ENCODE data around the gene WASHC4.

WASHC4 gene

DNA sequence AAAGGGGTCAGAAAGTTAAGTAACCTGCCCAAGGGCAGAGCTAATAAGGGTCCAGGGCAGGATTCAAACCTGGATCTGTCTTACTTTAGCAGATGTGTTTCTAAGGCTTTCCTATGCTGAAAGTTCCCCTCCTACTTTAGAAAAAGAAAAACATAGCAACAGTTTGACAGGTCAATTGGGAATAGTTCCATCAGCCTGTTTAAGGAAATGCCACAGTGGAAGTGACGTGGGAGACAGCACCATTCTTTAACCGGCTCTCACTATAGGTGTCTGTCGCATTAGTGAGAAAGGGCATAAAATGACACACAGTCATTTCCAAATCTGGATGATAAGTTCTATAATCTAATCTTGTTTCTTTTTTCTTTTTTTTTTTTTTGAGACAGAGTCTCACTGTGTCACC, 30.6 kb upstream of the WASHC4 start:
- Histone ChIP-seq H3K23ac (ENCODE audit: low read length) (no peak overlapping the region), H2AK5ac (ENCODE audit: low read length) (no peak overlapping the region), H3K4me2 (ENCODE audit: low read length) (no peak overlapping the region), H3K27ac (ENCODE audit: low read depth, low read length) (no peak overlapping the region), H3K4me1 (ENCODE audit: control insufficient read depth in 1 of 2, insufficient read depth in 2 of 2, low read length in 2 of 2) (no peaks in the 10 kb centered on the region), H3K27me3 (ENCODE audit: insufficient read depth, low read length) (no peaks in the 10 kb centered on the region), H2BK12ac (ENCODE audit: low read length) (no peak overlapping the region), H3K14ac (ENCODE audit: low read length) (no peak overlapping the region), H2BK120ac (ENCODE audit: insufficient read depth, low read length, poor library complexity) (no peak overlapping the region), H2BK5ac (ENCODE audit: low read depth, low read length, poor library complexity) (no peak overlapping the region), H3K4me3 (ENCODE audit: low read depth, low read length) (no peak overlapping the region), H3K9me3 (ENCODE audit: insufficient read depth, low read depth, low read length) (no peaks in the 10 kb centered on the region), H3K36me3 (ENCODE audit: control insufficient read depth in 1 of 2, insufficient read depth in 2 of 2, low read length in 2 of 2) (no peaks in the 10 kb centered on the region), H4K12ac (ENCODE audit: low read depth, low read length) (no peak overlapping the region), H2AFZ (ENCODE audit: insufficient read depth, low read length, poor library complexity) (no peak overlapping the region), H4K8ac (ENCODE audit: low read depth, low read length) (no peak overlapping the region), H3K9ac (ENCODE audit: low read length) (no peak overlapping the region), H3K79me1 (ENCODE audit: low read length) (no peaks in the 10 kb centered on the region), H3K79me2 (ENCODE audit: control insufficient read depth, insufficient read depth, low read length, poor library complexity) (no peaks in the 10 kb centered on the region), H4K91ac (ENCODE audit: low read depth, low read length) (no peak overlapping the region), H3K4ac (ENCODE audit: low read depth, low read length) (no peak overlapping the region), H3K18ac (ENCODE audit: low read length) (no peak overlapping the region)
- WGBS (ENCODE audit: extremely low coverage, insufficient coverage, insufficient read length) = no CpG with 5 or more reads among the region's 3 CpGs
- DNase-seq = no peak

DNA sequence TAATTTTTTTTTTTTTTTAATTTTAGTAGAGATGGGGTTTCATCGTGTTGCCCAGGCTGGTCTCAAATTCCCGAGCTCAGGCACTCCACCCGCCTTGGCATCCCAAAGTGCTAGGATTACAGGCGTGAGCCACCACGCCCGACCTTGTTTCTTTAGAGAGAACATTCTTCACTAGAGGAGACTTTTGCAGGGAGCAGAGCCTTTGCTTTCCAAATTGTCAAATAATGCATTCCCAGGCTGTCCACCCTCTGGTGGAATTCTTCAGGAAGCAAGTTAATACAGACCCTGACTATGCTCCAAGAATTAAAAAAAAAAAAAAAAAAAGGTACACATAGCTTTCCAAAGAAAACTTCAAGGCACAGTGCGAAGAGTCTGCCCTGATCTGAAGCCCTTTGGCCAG, 30.1 kb upstream of the WASHC4 start:
- Histone ChIP-seq H4K8ac (ENCODE audit: low read depth, low read length) (no peak overlapping the region), H2BK12ac (ENCODE audit: low read length) (no peak overlapping the region), H3K79me1 (ENCODE audit: low read length) (no peaks in the 10 kb centered on the region), H3K4me2 (ENCODE audit: low read length) (no peak overlapping the region), H3K9ac (ENCODE audit: low read length) (no peak overlapping the region), H3K9me3 (ENCODE audit: insufficient read depth, low read depth, low read length) (no peaks in the 10 kb centered on the region), H3K27me3 (ENCODE audit: insufficient read depth, low read length) (no peaks in the 10 kb centered on the region), H3K18ac (ENCODE audit: low read length) (no peak overlapping the region), H2BK120ac (ENCODE audit: insufficient read depth, low read length, poor library complexity) (no peak overlapping the region), H3K4me3 (ENCODE audit: low read depth, low read length) (no peak overlapping the region), H3K4me1 (ENCODE audit: control insufficient read depth in 1 of 2, insufficient read depth in 2 of 2, low read length in 2 of 2) (no peaks in the 10 kb centered on the region), H3K27ac (ENCODE audit: low read depth, low read length) (no peak overlapping the region), H3K23ac (ENCODE audit: low read length) (no peak overlapping the region), H3K14ac (ENCODE audit: low read length) (no peak overlapping the region), H2BK5ac (ENCODE audit: low read depth, low read length, poor library complexity) (no peak overlapping the region), H3K36me3 (ENCODE audit: control insufficient read depth in 1 of 2, insufficient read depth in 2 of 2, low read length in 2 of 2) (no peaks in the 10 kb centered on the region), H3K4ac (ENCODE audit: low read depth, low read length) (no peak overlapping the region), H3K79me2 (ENCODE audit: control insufficient read depth, insufficient read depth, low read length, poor library complexity) (no peaks in the 10 kb centered on the region), H4K91ac (ENCODE audit: low read depth, low read length) (no peak overlapping the region), H2AK5ac (ENCODE audit: low read length) (no peak overlapping the region), H4K12ac (ENCODE audit: low read depth, low read length) (no peak overlapping the region), H2AFZ (ENCODE audit: insufficient read depth, low read length, poor library complexity) (no peak overlapping the region)
- no peak for DNase-seq
- no CpG with 5 or more reads among the region's 7 CpGs for WGBS (ENCODE audit: extremely low coverage, insufficient coverage, insufficient read length)

DNA sequence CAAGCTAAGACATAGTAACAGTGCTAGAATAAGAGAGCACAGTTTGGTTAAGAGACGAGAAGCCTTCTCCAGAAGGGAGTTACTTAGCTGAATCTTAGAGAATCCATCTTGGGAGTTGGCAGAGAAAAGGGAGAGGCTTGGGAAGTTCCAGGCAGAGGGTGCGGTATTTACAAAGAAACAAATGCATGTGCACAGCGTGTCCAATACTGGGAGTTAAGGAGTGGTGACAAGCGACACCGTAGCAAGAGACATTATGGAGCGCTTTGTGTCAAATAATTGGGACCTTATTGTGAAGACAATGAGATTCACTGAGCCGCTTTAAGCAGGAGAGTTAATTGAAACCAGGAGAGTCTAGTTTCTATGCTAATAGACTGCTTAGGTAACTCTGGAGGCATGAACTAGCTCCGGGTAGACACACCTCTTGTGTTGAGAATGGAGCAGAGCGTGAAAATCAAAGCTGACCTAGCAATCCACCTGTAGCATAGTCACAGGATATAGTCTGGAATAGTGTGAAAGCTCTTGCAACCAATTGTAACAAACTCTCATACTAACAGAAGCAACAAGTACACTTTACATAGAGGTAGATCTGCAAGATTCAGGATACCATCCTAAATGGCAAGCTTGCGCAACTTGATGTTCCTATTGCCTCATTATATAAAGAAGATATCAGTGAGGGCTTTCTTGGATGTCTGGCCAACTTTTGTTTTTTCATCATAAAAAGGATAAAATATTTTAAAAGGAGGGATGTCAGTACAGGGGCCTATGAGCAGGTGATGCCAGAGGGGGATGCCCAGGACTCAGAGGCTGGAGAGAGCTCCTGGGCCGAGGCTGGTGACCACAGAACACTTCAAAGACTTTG, 28.6 kb upstream of the WASHC4 start:
- no peak overlapping the region for H3K4me3 ChIP-seq (ENCODE audit: low read depth, low read length)
- H2AK5ac ChIP-seq (ENCODE audit: low read length) = no peak overlapping the region
- no peak overlapping the region for H4K8ac ChIP-seq (ENCODE audit: low read depth, low read length)
- H3K9me3 ChIP-seq (ENCODE audit: insufficient read depth, low read depth, low read length) = no peaks in the 10 kb centered on the region
- H3K4ac ChIP-seq (ENCODE audit: low read depth, low read length) = no peak overlapping the region
- no peaks in the 10 kb centered on the region for H3K79me2 ChIP-seq (ENCODE audit: control insufficient read depth, insufficient read depth, low read length, poor library complexity)
- H3K27me3 ChIP-seq (ENCODE audit: insufficient read depth, low read length) = peaks cover 4% of the 10 kb centered on the region
- H3K27ac ChIP-seq (ENCODE audit: low read depth, low read length) = no peak overlapping the region
- H3K9ac ChIP-seq (ENCODE audit: low read length) = no peak overlapping the region
- no CpG with 5 or more reads among the region's 11 CpGs for WGBS (ENCODE audit: extremely low coverage, insufficient coverage, insufficient read length)
- H3K18ac ChIP-seq (ENCODE audit: low read length) = no peak overlapping the region
- H2BK5ac ChIP-seq (ENCODE audit: low read depth, low read length, poor library complexity) = no peak overlapping the region
- no peak overlapping the region for H3K14ac ChIP-seq (ENCODE audit: low read length)
- DNase-seq = peak in 1 of 2 donors; percentile 16
- H2BK120ac ChIP-seq (ENCODE audit: insufficient read depth, low read length, poor library complexity) = no peak overlapping the region
- H3K23ac ChIP-seq (ENCODE audit: low read length) = no peak overlapping the region
- H3K4me2 ChIP-seq (ENCODE audit: low read length) = no peak overlapping the region
- H4K12ac ChIP-seq (ENCODE audit: low read depth, low read length) = no peak overlapping the region
- no peak overlapping the region for H2AFZ ChIP-seq (ENCODE audit: insufficient read depth, low read length, poor library complexity)
- peaks cover 3 to 5% of the 10 kb centered on the region in 2 experiments for H3K4me1 ChIP-seq (ENCODE audit: control insufficient read depth in 1 of 2, insufficient read depth in 2 of 2, low read length in 2 of 2)
- H3K36me3 ChIP-seq (ENCODE audit: control insufficient read depth in 1 of 2, insufficient read depth in 2 of 2, low read length in 2 of 2) = no peaks in the 10 kb centered on the region
- no peak overlapping the region for H2BK12ac ChIP-seq (ENCODE audit: low read length)
- no peak overlapping the region for H4K91ac ChIP-seq (ENCODE audit: low read depth, low read length)
- no peaks in the 10 kb centered on the region for H3K79me1 ChIP-seq (ENCODE audit: low read length)

- Histone ChIP-seq H3K4me1 (ENCODE audit: control insufficient read depth in 1 of 2, insufficient read depth in 2 of 2, low read length in 2 of 2) (peaks cover 4 to 9% of the 10 kb centered on the region in 2 experiments), H3K79me1 (ENCODE audit: low read length) (no peaks in the 10 kb centered on the region), H3K27ac (ENCODE audit: low read depth, low read length) (no peak overlapping the region), H2BK120ac (ENCODE audit: insufficient read depth, low read length, poor library complexity) (no peak overlapping the region), H3K23ac (ENCODE audit: low read length) (no peak overlapping the region), H3K36me3 (ENCODE audit: control insufficient read depth in 1 of 2, insufficient read depth in 2 of 2, low read length in 2 of 2) (no peaks in the 10 kb centered on the region), H2BK12ac (ENCODE audit: low read length) (no peak overlapping the region), H3K18ac (ENCODE audit: low read length) (no peak overlapping the region), H3K4me2 (ENCODE audit: low read length) (no peak overlapping the region), H4K8ac (ENCODE audit: low read depth, low read length) (no peak overlapping the region), H3K9ac (ENCODE audit: low read length) (no peak overlapping the region), H4K12ac (ENCODE audit: low read depth, low read length) (no peak overlapping the region), H3K14ac (ENCODE audit: low read length) (no peak overlapping the region), H3K4me3 (ENCODE audit: low read depth, low read length) (no peak overlapping the region), H4K91ac (ENCODE audit: low read depth, low read length) (no peak overlapping the region), H3K4ac (ENCODE audit: low read depth, low read length) (no peak overlapping the region), H2BK5ac (ENCODE audit: low read depth, low read length, poor library complexity) (no peak overlapping the region), H2AFZ (ENCODE audit: insufficient read depth, low read length, poor library complexity) (no peak overlapping the region), H3K27me3 (ENCODE audit: insufficient read depth, low read length) (peaks cover 5% of the 10 kb centered on the region), H3K79me2 (ENCODE audit: control insufficient read depth, insufficient read depth, low read length, poor library complexity) (no peaks in the 10 kb centered on the region), H3K9me3 (ENCODE audit: insufficient read depth, low read depth, low read length) (no peaks in the 10 kb centered on the region), H2AK5ac (ENCODE audit: low read length) (no peak overlapping the region)
- no CpG with 5 or more reads among the region's 5 CpGs for WGBS (ENCODE audit: extremely low coverage, insufficient coverage, insufficient read length)
- DNase-seq = no peak
Measured at GRCh38 chr12:105083031-105083430, 24.5 kb upstream of the WASHC4 start.
